ENCODE measurements around the gene ACMSD. TPM values are rescaled to one million over a fixed set of nuclear protein-coding genes. Genes with fewer than 3 reads are reported as not detected.
"Not testable (repeated sequence)": the region's sequence is repeated elsewhere in the genome, so short reads cannot be mapped to it uniquely, and the experiment has no call there.

The ACMSD gene
- total and polyA plus RNA-seq, 5 donors from 2014 or later, result not detected

DNA sequence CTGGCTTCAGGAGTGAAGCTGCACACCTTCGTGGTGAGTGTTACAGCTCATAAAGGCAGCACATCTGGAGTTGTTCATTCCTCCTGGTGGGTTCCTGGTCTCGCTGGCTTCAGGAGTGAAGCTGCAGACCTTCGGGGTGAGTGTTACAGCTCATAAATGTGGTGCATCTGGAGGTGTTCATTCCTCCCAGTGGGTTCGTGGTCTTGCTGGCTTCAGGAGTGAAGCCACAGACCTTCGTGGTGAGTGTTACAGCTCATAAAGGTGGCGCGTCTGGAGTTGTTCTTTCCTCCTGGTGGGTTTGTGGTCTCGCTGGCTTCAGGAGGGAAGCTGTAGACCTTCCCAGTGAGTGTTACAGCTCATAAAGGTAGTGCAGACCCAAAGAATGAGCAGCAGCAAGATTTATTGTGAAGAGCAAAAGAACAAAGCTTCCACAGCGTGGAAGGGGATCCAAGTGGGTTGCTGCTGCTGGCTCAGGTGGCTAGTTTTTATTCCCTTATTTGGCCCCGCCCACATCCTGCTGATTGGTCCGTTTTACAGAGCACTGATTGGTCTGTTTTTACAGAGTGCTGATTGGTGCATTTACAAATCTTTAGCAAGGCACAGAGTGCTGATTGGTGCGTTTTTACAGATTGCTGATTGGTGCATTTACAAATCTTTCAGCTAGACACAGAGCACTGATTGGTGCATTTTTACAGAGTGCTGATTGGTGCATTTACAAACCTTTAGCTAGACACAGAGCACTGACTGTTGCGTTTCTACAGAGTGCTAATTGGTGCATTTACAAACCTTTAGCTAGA, 34.6 kb upstream of the ACMSD start:
- H3K4me3 Mint-ChIP-seq; H3K36me3 ChIP-seq (ENCODE audit: control insufficient read depth, insufficient read depth, low read length): not testable (repeated sequence)
- peaks cover 0 to 20% (median 4%) of the 10 kb centered on the region in 7 donors for H3K9me3 Mint-ChIP-seq

DNA sequence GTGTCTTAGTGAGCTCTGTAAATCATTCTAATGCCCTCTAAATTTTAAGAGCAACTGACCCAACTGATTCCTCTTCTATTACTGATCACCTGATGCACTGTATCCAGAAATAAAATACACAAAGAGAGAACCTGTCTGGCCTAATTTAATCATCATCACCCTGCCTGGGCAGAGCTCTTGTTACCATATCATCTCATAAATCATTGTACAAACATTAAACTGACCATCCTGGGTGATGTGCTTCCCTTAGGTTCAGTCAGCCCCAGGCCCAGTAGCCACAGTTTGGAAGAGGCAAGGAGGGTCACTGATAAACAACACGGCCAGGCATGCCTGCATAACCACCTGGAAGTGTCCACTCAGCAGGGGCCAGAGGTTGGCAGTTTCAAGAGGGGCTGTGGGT, 22.7 kb upstream of the ACMSD start:
- DNase-seq (no peak), ATAC-seq (ENCODE audit: low read depth in 2 of 2) (no peak)
- peaks cover 4 to 20% (median 5%) of the 10 kb centered on the region in 7 donors for H3K9me3 Mint-ChIP-seq
- no peaks in the 10 kb centered on the region for H3K27me3 Mint-ChIP-seq
- Histone ChIP-seq H3K27me3 (ENCODE audit: control insufficient read depth, insufficient read depth, low read length) (no peaks in the 10 kb centered on the region), H3K4me3 (ENCODE audit: low read depth, low read length) (no peak overlapping the region), H3K27ac (ENCODE audit: insufficient read depth, low read length, poor library complexity, severe bottlenecking) (no peak overlapping the region), H3K36me3 (ENCODE audit: control insufficient read depth, insufficient read depth, low read length) (no peaks in the 10 kb centered on the region), H3K4me1 (ENCODE audit: control insufficient read depth, insufficient read depth, low read length, poor library complexity, severe bottlenecking) (no peaks in the 10 kb centered on the region), H3K9me3 (ENCODE audit: control insufficient read depth in 2 of 2, low read length in 2 of 2) (peaks cover 5 to 10% of the 10 kb centered on the region in 2 experiments)
- H3K36me3 Mint-ChIP-seq, result no peaks in the 10 kb centered on the region
- H3K4me1 Mint-ChIP-seq, result no peaks in the 10 kb centered on the region
- no peak overlapping the region for H3K27ac Mint-ChIP-seq
- H3K4me3 Mint-ChIP-seq, result no peak overlapping the region

More for the DNA sequence above, 34.6 kb upstream of the ACMSD start:
- H3K27ac ChIP-seq (ENCODE audit: insufficient read depth, low read length, poor library complexity, severe bottlenecking); H3K9me3 ChIP-seq (ENCODE audit: control insufficient read depth in 2 of 2, low read length in 2 of 2); H3K27ac Mint-ChIP-seq; ATAC-seq (ENCODE audit: low read depth in 2 of 2); DNase-seq; H3K4me1 ChIP-seq (ENCODE audit: control insufficient read depth, insufficient read depth, low read length, poor library complexity, severe bottlenecking); H3K4me3 ChIP-seq (ENCODE audit: low read depth, low read length); H3K27me3 ChIP-seq (ENCODE audit: control insufficient read depth, insufficient read depth, low read length); H3K36me3 Mint-ChIP-seq; H3K4me1 Mint-ChIP-seq: not testable (repeated sequence)
- peaks cover 10% of the 10 kb centered on the region for H3K27me3 Mint-ChIP-seq

GRCh38 chr2:134818321-134818720, 20.1 kb upstream of the ACMSD start:
- Mint-ChIP-seq H3K27me3 (peaks cover 3% of the 10 kb centered on the region), H3K36me3 (no peaks in the 10 kb centered on the region), H3K9me3 (peaks cover 0 to 5% (median 2%) of the 10 kb centered on the region in 7 donors), H3K4me3 (no peak overlapping the region), H3K27ac (no peak overlapping the region), H3K4me1 (no peaks in the 10 kb centered on the region)
- Histone ChIP-seq H3K27me3 (ENCODE audit: control insufficient read depth, insufficient read depth, low read length) (no peaks in the 10 kb centered on the region), H3K4me3 (ENCODE audit: low read depth, low read length) (no peak overlapping the region), H3K9me3 (ENCODE audit: control insufficient read depth in 2 of 2, low read length in 2 of 2) (no peaks in the 10 kb centered on the region), H3K4me1 (ENCODE audit: control insufficient read depth, insufficient read depth, low read length, poor library complexity, severe bottlenecking) (no peaks in the 10 kb centered on the region), H3K27ac (ENCODE audit: insufficient read depth, low read length, poor library complexity, severe bottlenecking) (no peak overlapping the region), H3K36me3 (ENCODE audit: control insufficient read depth, insufficient read depth, low read length) (no peaks in the 10 kb centered on the region)
- no peak for ATAC-seq (ENCODE audit: low read depth in 2 of 2)
- DNase-seq, result no peak

DNA sequence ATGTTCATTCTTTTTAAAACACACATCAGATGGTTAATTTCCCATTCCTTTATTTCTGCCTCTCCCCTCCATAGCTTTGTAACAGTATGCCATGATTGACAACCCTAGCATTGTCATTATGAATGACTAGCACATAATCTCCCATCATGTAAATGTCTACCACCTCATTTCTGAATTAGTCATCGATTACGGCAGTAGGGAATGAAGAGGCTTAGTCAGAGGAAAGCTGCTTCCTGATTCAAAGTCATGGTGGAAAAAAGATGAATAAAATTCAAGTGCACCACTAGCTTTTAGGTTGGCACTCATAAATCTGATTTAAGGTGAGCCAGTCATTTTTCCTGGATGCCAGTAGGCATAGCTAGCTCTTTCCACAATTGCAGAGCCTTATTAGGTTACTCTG, 19.1 kb upstream of the ACMSD start:
- H3K36me3 Mint-ChIP-seq, result no peaks in the 10 kb centered on the region
- Histone ChIP-seq H3K4me3 (ENCODE audit: low read depth, low read length) (no peak overlapping the region), H3K4me1 (ENCODE audit: control insufficient read depth, insufficient read depth, low read length, poor library complexity, severe bottlenecking) (no peaks in the 10 kb centered on the region), H3K9me3 (ENCODE audit: control insufficient read depth in 2 of 2, low read length in 2 of 2) (no peaks in the 10 kb centered on the region), H3K27ac (ENCODE audit: insufficient read depth, low read length, poor library complexity, severe bottlenecking) (no peak overlapping the region), H3K27me3 (ENCODE audit: control insufficient read depth, insufficient read depth, low read length) (no peaks in the 10 kb centered on the region), H3K36me3 (ENCODE audit: control insufficient read depth, insufficient read depth, low read length) (no peaks in the 10 kb centered on the region)
- peaks cover 0 to 10% (median 2%) of the 10 kb centered on the region in 7 donors for H3K9me3 Mint-ChIP-seq
- no peak overlapping the region for H3K4me3 Mint-ChIP-seq
- peak overlapping the region in 1 of 3 donors; percentile 24 for H3K27ac Mint-ChIP-seq
- peaks cover 4% of the 10 kb centered on the region for H3K27me3 Mint-ChIP-seq
- no peaks in the 10 kb centered on the region for H3K4me1 Mint-ChIP-seq
- ATAC-seq (ENCODE audit: low read depth in 2 of 2) (no peak), DNase-seq (no peak)

GRCh38 chr2:134823431-134823830, 15.0 kb upstream of the ACMSD start:
- H3K4me1 Mint-ChIP-seq, result no peaks in the 10 kb centered on the region
- no peaks in the 10 kb centered on the region for H3K36me3 Mint-ChIP-seq
- DNase-seq, result no peak
- Histone ChIP-seq H3K4me3 (ENCODE audit: low read depth, low read length) (no peak overlapping the region), H3K27me3 (ENCODE audit: control insufficient read depth, insufficient read depth, low read length) (no peaks in the 10 kb centered on the region), H3K9me3 (ENCODE audit: control insufficient read depth in 2 of 2, low read length in 2 of 2) (no peaks in the 10 kb centered on the region), H3K4me1 (ENCODE audit: control insufficient read depth, insufficient read depth, low read length, poor library complexity, severe bottlenecking) (no peaks in the 10 kb centered on the region), H3K27ac (ENCODE audit: insufficient read depth, low read length, poor library complexity, severe bottlenecking) (no peak overlapping the region), H3K36me3 (ENCODE audit: control insufficient read depth, insufficient read depth, low read length) (no peaks in the 10 kb centered on the region)
- H3K27ac Mint-ChIP-seq, result no peak overlapping the region
- H3K4me3 Mint-ChIP-seq, result no peak overlapping the region
- peaks cover 4% of the 10 kb centered on the region for H3K27me3 Mint-ChIP-seq
- ATAC-seq (ENCODE audit: low read depth in 2 of 2), result no peak
- peaks cover 0 to 6% (median 2%) of the 10 kb centered on the region in 7 donors for H3K9me3 Mint-ChIP-seq

- Histone ChIP-seq H3K9me3 (ENCODE audit: control insufficient read depth in 2 of 2, low read length in 2 of 2) (no peaks in the 10 kb centered on the region), H3K27me3 (ENCODE audit: control insufficient read depth, insufficient read depth, low read length) (no peaks in the 10 kb centered on the region), H3K27ac (ENCODE audit: insufficient read depth, low read length, poor library complexity, severe bottlenecking) (no peak overlapping the region), H3K4me3 (ENCODE audit: low read depth, low read length) (no peak overlapping the region), H3K4me1 (ENCODE audit: control insufficient read depth, insufficient read depth, low read length, poor library complexity, severe bottlenecking) (no peaks in the 10 kb centered on the region), H3K36me3 (ENCODE audit: control insufficient read depth, insufficient read depth, low read length) (no peaks in the 10 kb centered on the region)
- no peak overlapping the region for H3K4me3 Mint-ChIP-seq
- no peaks in the 10 kb centered on the region for H3K4me1 Mint-ChIP-seq
- H3K27ac Mint-ChIP-seq, result no peak overlapping the region
- H3K9me3 Mint-ChIP-seq, result peaks cover 0 to 6% (median 2%) of the 10 kb centered on the region in 7 donors
- no peak for ATAC-seq (ENCODE audit: low read depth in 2 of 2)
- H3K27me3 Mint-ChIP-seq, result peaks cover 4% of the 10 kb centered on the region
- H3K36me3 Mint-ChIP-seq, result no peaks in the 10 kb centered on the region
- no peak for DNase-seq
Measured at GRCh38 chr2:134823832-134824231, 14.6 kb upstream of the ACMSD start.

DNA sequence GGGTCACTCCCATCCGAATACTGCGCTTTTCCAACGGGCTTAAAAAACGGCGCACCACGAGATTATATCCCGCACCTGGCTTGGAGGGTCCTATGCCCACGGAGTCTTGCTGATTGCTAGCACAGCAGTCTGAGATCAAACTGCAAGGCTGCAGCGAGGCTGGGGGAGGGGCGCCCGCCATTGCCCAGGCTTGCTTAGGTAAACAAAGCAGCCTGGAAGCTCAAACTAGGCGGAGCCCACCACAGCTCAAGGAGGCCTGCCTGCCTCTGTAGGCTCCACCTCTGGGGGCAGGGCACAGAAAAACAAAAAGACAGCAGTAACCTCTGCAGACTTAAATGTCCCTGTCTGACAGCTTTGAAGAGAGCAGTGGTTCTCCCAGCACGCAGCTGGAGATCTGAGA, 12.7 kb upstream of the ACMSD start:
- not testable (repeated sequence) for H3K27me3 ChIP-seq (ENCODE audit: control insufficient read depth, insufficient read depth, low read length); H3K27me3 Mint-ChIP-seq; H3K4me1 ChIP-seq (ENCODE audit: control insufficient read depth, insufficient read depth, low read length, poor library complexity, severe bottlenecking); H3K36me3 Mint-ChIP-seq; ATAC-seq (ENCODE audit: low read depth in 2 of 2); H3K27ac ChIP-seq (ENCODE audit: insufficient read depth, low read length, poor library complexity, severe bottlenecking); H3K4me3 ChIP-seq (ENCODE audit: low read depth, low read length); H3K27ac Mint-ChIP-seq; H3K4me3 Mint-ChIP-seq; H3K36me3 ChIP-seq (ENCODE audit: control insufficient read depth, insufficient read depth, low read length); H3K9me3 ChIP-seq (ENCODE audit: control insufficient read depth in 2 of 2, low read length in 2 of 2); H3K9me3 Mint-ChIP-seq; H3K4me1 Mint-ChIP-seq; DNase-seq

DNA sequence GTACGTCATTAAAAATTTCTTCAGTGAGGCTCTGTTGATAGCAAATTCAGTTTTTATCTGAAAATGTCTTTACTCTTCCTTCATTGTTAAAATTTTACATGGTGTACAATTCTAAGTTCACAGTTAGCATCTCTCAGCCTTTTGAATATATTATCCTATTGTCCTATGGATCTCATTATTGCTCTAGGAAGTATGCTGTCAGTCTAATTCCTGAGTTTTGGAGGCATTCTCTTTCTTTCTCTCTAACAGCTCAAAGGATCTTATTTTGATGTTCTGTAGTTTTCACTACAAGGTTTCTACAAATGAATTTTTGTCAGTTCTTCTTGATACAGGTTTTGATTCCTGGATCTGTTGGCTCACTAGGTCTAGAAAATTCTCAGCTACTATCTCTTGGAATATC, 2.9 kb upstream of the ACMSD start:
- H3K4me1 ChIP-seq (ENCODE audit: control insufficient read depth, insufficient read depth, low read length, poor library complexity, severe bottlenecking), result no peaks in the 10 kb centered on the region
- Mint-ChIP-seq H3K4me3 (no peak overlapping the region), H3K9me3 (peaks cover 1 to 24% (median 7%) of the 10 kb centered on the region in 7 donors), H3K27ac (no peak overlapping the region), H3K36me3 (no peaks in the 10 kb centered on the region), H3K27me3 (peaks cover 14% of the 10 kb centered on the region), H3K4me1 (no peaks in the 10 kb centered on the region)
- peaks cover 8% of the 10 kb centered on the region for H3K27me3 ChIP-seq (ENCODE audit: control insufficient read depth, insufficient read depth, low read length)
- no peak overlapping the region for H3K27ac ChIP-seq (ENCODE audit: insufficient read depth, low read length, poor library complexity, severe bottlenecking)
- H3K4me3 ChIP-seq (ENCODE audit: low read depth, low read length), result no peak overlapping the region
- ATAC-seq (ENCODE audit: low read depth in 2 of 2), result no peak
- DNase-seq, result no peak
- H3K9me3 ChIP-seq (ENCODE audit: control insufficient read depth in 2 of 2, low read length in 2 of 2), result peaks cover 6 to 8% of the 10 kb centered on the region in 2 experiments
- no peaks in the 10 kb centered on the region for H3K36me3 ChIP-seq (ENCODE audit: control insufficient read depth, insufficient read depth, low read length)

Measured in CD4-positive, CD25-positive, alpha-beta regulatory T cell (primary cell).